ENCODE data around the gene LOXHD1.

DNA sequence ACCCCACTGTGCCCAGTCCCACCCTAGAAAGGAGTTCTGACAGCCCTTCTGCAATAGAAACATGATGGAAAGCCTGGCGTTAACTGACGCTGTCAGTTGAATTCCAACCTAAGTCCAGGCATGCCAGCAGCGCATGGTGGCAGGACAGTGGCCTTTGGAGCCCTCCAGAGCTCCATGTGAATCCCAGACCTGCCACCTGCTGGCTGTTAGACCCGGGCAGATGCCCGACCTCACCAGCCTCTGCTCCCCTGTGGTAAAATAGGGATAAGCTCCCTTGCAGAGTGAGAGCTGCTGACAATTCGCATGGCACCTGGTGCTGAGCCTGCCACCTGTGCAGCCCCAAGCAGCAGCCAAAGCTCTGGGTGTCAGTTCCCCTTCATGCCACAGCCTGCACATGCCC is 138.6 kb downstream of the LOXHD1 start:
- TF ChIP-seq, protein P1, sequence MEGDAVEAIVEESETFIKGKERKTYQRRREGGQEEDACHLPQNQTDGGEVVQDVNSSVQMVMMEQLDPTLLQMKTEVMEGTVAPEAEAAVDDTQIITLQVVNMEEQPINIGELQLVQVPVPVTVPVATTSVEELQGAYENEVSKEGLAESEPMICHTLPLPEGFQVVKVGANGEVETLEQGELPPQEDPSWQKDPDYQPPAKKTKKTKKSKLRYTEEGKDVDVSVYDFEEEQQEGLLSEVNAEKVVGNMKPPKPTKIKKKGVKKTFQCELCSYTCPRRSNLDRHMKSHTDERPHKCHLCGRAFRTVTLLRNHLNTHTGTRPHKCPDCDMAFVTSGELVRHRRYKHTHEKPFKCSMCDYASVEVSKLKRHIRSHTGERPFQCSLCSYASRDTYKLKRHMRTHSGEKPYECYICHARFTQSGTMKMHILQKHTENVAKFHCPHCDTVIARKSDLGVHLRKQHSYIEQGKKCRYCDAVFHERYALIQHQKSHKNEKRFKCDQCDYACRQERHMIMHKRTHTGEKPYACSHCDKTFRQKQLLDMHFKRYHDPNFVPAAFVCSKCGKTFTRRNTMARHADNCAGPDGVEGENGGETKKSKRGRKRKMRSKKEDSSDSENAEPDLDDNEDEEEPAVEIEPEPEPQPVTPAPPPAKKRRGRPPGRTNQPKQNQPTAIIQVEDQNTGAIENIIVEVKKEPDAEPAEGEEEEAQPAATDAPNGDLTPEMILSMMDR (IDR thresholded peaks at IDR 0.05), result no peak
- no peak for TF ChIP-seq POLR2AphosphoS5 (IDR thresholded peaks at IDR 0.05; ENCODE audit: insufficient read depth in 1 of 2, low read depth in 1 of 2)

Measured in vagina (tissue), 2 donors.